ENCODE measurements around the gene PLS3.

PLS3 gene

DNA sequence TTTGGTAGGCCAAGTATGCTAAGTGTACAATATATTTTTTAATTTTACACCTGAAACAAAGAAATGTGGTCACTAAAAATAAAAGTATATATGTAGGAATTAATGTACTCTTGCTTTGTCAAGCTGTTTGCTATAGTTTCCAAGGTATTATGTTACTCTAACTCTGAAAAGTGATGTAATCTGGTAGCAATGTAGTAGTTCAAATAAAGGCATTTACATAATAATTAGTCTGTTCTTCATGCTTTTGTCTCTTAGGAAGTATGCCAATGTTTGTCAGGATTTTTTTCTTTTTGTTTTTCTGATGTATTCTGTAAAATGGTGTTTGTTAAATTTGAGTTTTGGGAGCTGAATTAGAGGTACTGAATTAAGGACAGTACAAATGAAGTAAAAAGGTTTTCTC, 89.5 kb downstream of the PLS3 start:
- TF ChIP-seq CTCF (conservative IDR thresholded peaks at IDR 0.05; ENCODE audit: low read depth, low read length) = no peak
- no peak overlapping the region for H3K4me2 ChIP-seq
- no peak overlapping the region for H3K4me3 ChIP-seq (IDR thresholded peaks at IDR 0.05; ENCODE audit: insufficient read depth, low read depth, low read length)
- H4K20me1 ChIP-seq (ENCODE audit: insufficient read depth) = no peaks in the 10 kb centered on the region
- no peaks in the 10 kb centered on the region for H3K79me2 ChIP-seq (ENCODE audit: insufficient read depth, low read depth)
- H2AFZ ChIP-seq (ENCODE audit: low read depth) = no peak overlapping the region
- H3K36me3 ChIP-seq (ENCODE audit: insufficient read depth) = no peaks in the 10 kb centered on the region
- H3K9ac ChIP-seq = no peak overlapping the region
- no peak overlapping the region for H3K27ac ChIP-seq
- H3K27me3 ChIP-seq (ENCODE audit: insufficient read depth, low read depth) = no peaks in the 10 kb centered on the region
- H3K4me1 ChIP-seq (ENCODE audit: low read depth, poor library complexity, severe bottlenecking) = peaks cover 6% of the 10 kb centered on the region

DNA sequence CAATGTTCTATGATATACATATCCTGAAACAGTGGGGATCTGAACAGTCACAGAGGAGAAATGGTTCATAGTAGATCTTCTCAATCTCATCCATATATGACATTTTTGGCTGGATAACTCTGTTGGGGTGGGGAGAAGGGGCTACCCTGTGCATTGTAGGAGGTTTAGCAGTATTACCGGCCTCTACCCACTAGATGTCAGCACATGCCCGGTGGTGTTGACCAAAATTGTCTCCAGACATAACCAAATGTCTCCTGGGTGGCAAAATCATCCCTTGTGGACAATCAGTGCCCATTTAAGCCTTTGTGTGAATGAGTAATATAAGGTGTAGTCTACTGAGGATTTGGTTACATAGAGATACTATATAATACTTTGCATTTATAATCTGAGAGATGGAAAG, 89.9 kb downstream of the PLS3 start:
- Histone ChIP-seq H3K27me3 (ENCODE audit: insufficient read depth, low read depth) (no peaks in the 10 kb centered on the region), H3K27ac (no peak overlapping the region), H3K9ac (no peak overlapping the region), H4K20me1 (ENCODE audit: insufficient read depth) (no peaks in the 10 kb centered on the region), H3K79me2 (ENCODE audit: insufficient read depth, low read depth) (no peaks in the 10 kb centered on the region), H2AFZ (ENCODE audit: low read depth) (no peak overlapping the region), H3K4me2 (no peak overlapping the region), H3K4me3 (IDR thresholded peaks at IDR 0.05; ENCODE audit: insufficient read depth, low read depth, low read length) (no peak overlapping the region), H3K36me3 (ENCODE audit: insufficient read depth) (no peaks in the 10 kb centered on the region), H3K4me1 (ENCODE audit: low read depth, poor library complexity, severe bottlenecking) (peaks cover 6% of the 10 kb centered on the region)
- peak; percentile 63 for TF ChIP-seq CTCF (conservative IDR thresholded peaks at IDR 0.05; ENCODE audit: low read depth, low read length)

- Histone ChIP-seq H3K36me3 (ENCODE audit: insufficient read depth) (no peaks in the 10 kb centered on the region), H3K4me3 (IDR thresholded peaks at IDR 0.05; ENCODE audit: insufficient read depth, low read depth, low read length) (no peak overlapping the region), H3K79me2 (ENCODE audit: insufficient read depth, low read depth) (no peaks in the 10 kb centered on the region), H4K20me1 (ENCODE audit: insufficient read depth) (no peaks in the 10 kb centered on the region), H3K9ac (no peak overlapping the region), H3K27me3 (ENCODE audit: insufficient read depth, low read depth) (no peaks in the 10 kb centered on the region), H3K4me1 (ENCODE audit: low read depth, poor library complexity, severe bottlenecking) (peaks cover 6% of the 10 kb centered on the region), H2AFZ (ENCODE audit: low read depth) (no peak overlapping the region), H3K27ac (no peak overlapping the region), H3K4me2 (no peak overlapping the region)
- TF ChIP-seq CTCF (conservative IDR thresholded peaks at IDR 0.05; ENCODE audit: low read depth, low read length) = no peak
Measured at GRCh38 chrX:115652221-115652620, 91.2 kb downstream of the PLS3 start.

DNA sequence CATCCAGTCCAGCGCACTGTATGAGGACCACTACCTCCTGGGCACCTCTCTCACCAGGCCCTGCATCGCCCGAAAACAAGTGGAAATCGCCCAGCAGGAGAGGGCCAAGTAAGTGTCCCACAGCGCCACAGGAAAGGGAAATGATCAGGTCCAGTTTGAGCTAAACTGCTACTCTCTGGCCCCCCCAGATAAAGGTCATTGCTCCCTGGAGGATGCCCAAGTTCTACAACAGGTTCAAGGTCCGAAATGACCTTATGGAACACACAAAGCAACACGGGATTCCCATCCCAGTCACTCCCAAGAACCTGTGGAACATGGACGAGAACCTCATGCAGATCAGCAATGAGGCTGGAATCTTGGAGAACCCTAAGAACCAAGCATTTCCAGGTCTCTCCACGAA, 104.1 kb downstream of the PLS3 start:
- Histone ChIP-seq H3K36me3 (ENCODE audit: insufficient read depth) (no peaks in the 10 kb centered on the region), H3K9ac (no peak overlapping the region), H3K79me2 (ENCODE audit: insufficient read depth, low read depth) (no peaks in the 10 kb centered on the region), H3K4me1 (ENCODE audit: low read depth, poor library complexity, severe bottlenecking) (no peaks in the 10 kb centered on the region), H3K4me3 (IDR thresholded peaks at IDR 0.05; ENCODE audit: insufficient read depth, low read depth, low read length) (no peak overlapping the region), H3K4me2 (no peak overlapping the region), H4K20me1 (ENCODE audit: insufficient read depth) (no peaks in the 10 kb centered on the region), H3K27me3 (ENCODE audit: insufficient read depth, low read depth) (no peaks in the 10 kb centered on the region), H2AFZ (ENCODE audit: low read depth) (no peak overlapping the region), H3K27ac (no peak overlapping the region)
- no peak for TF ChIP-seq CTCF (conservative IDR thresholded peaks at IDR 0.05; ENCODE audit: low read depth, low read length)

GRCh38 chrX:115679460-115679859, 118.5 kb downstream of the PLS3 start:
- peak; percentile 28; the same call in 1 of the 2 replicates for TF ChIP-seq CTCF (conservative IDR thresholded peaks at IDR 0.05; ENCODE audit: low read depth, low read length)
- Histone ChIP-seq H3K27me3 (ENCODE audit: insufficient read depth, low read depth) (no peaks in the 10 kb centered on the region), H2AFZ (ENCODE audit: low read depth) (no peak overlapping the region), H3K36me3 (ENCODE audit: insufficient read depth) (no peaks in the 10 kb centered on the region), H3K4me1 (ENCODE audit: low read depth, poor library complexity, severe bottlenecking) (no peaks in the 10 kb centered on the region), H3K4me3 (IDR thresholded peaks at IDR 0.05; ENCODE audit: insufficient read depth, low read depth, low read length) (no peak overlapping the region), H3K9ac (no peak overlapping the region), H3K79me2 (ENCODE audit: insufficient read depth, low read depth) (no peaks in the 10 kb centered on the region), H3K27ac (no peak overlapping the region), H4K20me1 (ENCODE audit: insufficient read depth) (no peaks in the 10 kb centered on the region), H3K4me2 (no peak overlapping the region)
